ENCODE results near the gene SPRY2.

Gene SPRY2

GRCh38 chr13:80312012-80312704 lies 28.8 kb downstream of the SPRY2 start:
- DNase-seq, result no peak

- no peak for DNase-seq
Observed at GRCh38 chr13:80309926-80310325, 31.0 kb downstream of the SPRY2 start.

- DNase-seq, result no peak
Observed at GRCh38 chr13:80307401-80307987, 33.4 kb downstream of the SPRY2 start.

- DNase-seq, result no peak
Observed at GRCh38 chr13:80306337-80306972, 34.5 kb downstream of the SPRY2 start.

GRCh38 chr13:80305737-80306136 lies 35.2 kb downstream of the SPRY2 start:
- DNase-seq, result no peak

- no peak for DNase-seq
Observed at GRCh38 chr13:80303225-80303811, 37.6 kb downstream of the SPRY2 start.

GRCh38 chr13:80299046-80299445 lies 41.9 kb downstream of the SPRY2 start:
- no peak for DNase-seq

GRCh38 chr13:80297503-80297902 lies 43.4 kb downstream of the SPRY2 start:
- no peak for DNase-seq

- no peak for DNase-seq
Observed at GRCh38 chr13:80297094-80297493, 43.8 kb downstream of the SPRY2 start.

GRCh38 chr13:80296638-80297037 lies 44.3 kb downstream of the SPRY2 start:
- DNase-seq, result no peak

GRCh38 chr13:80290591-80290990 lies 50.3 kb downstream of the SPRY2 start:
- no peak for DNase-seq
